Right cardiac atrium (tissue), 5 donors: Measurements from ENCODE around the gene SELENOT. TPM values are rescaled to one million over a fixed set of nuclear protein-coding genes. Genes with fewer than 3 reads are reported as not detected.
"Not testable (repeated sequence)": the region's sequence is repeated elsewhere in the genome, so short reads cannot be mapped to it uniquely, and the experiment has no call there.

ENCODE experiments used
- ATAC-seq, 2 donors: fragments of 200-7000 bp; cut with Tn5 transposase; one replicate each; pipeline versions ENCODE4 v1.8.0 to v1.9.1; 2020; ENCODE audit warnings: moderate library complexity in 2 of 2, mild to moderate bottlenecking in 1 of 2
- DNase-seq, 3 donors: peaks; one replicate each; pipeline ENCODE4 v3.0.0-alpha.2; 2020
- H3K27ac ChIP-seq: one replicate; pipeline ENCODE4 v1.5.1; 2013; ENCODE audit warnings: mild to moderate bottlenecking, low read length, control low read depth, moderate library complexity
- H3K27me3 ChIP-seq: one replicate; pipeline ENCODE4 v1.6.1; 2013; ENCODE audit not compliant: control insufficient read depth, insufficient read depth
- H3K4me1 ChIP-seq: one replicate; pipeline ENCODE4 v1.6.1; 2013; ENCODE audit warnings: low read length; ENCODE audit not compliant: control insufficient read depth, insufficient read depth
- H3K4me3 ChIP-seq: one replicate; pipeline ENCODE4 v1.5.1; 2013; ENCODE audit warnings: low read length, control low read depth
- H3K9me3 ChIP-seq: one replicate; pipeline ENCODE4 v1.6.1; 2013; ENCODE audit warnings: low read length; ENCODE audit not compliant: control insufficient read depth
- WGBS: extraction: QIAGEN DNeasy Blood & Tissue Kit; methylation state at CpG from one replicate; pipeline ENCODE4 v1.1.7; 2013; 5-methylcytosine and 5-hydroxymethylcytosine counted together
- intact Hi-C, 4 donors: fragments of 100-400 bp; cut with DNase I; formaldehyde crosslinking; loops; one replicate each; pipeline versions ENCODE4 v1.11.0 to v1.14.0; 2022 to 2023
- polyA plus RNA-seq: library from polyadenylated mRNA; stranded (reverse); fragments of 200-250 nt; gene quantifications from one replicate; pipeline ENCODE4 v1.2.3, GENCODE V29; 2013
- total RNA-seq, 4 donors: library from RNA; stranded (reverse); fragmentation: NEBNext Ultra II Directional; extraction: Animal tissue kit (Norgen Biotek cat#: 25700); gene quantifications; one replicate each; pipeline ENCODE4 v1.2.1, GENCODE V29; 2021
- donor health status: healthy with polysubstance abuse.
- donor health status: DM: no; HTN: yes; CAD: no.
- donor health status: DM: no; HTN: no; CAD: no.
- donor health status: DM: no; HTN: yes; CAD: no; lungs with severe emphysema.
- donor health status: DM: yes; HTN: yes; CAD: no.

Gene SELENOT
- total and polyA plus RNA-seq, 5 donors: 59.6 to 112 (median 105) TPM

GRCh38 chr3:150607267-150608065 is 4.3 kb downstream of the SELENOT start:
- Histone ChIP-seq H3K4me1 (peaks cover 10% of the 10 kb centered on the region), H3K27ac (no peak overlapping the region), H3K27me3 (no peaks in the 10 kb centered on the region), H3K4me3 (no peak overlapping the region), H3K9me3 (no peaks in the 10 kb centered on the region)
- intact Hi-C loops: no loop called here
- WGBS: 70% methylated on average over 8 of the region's 8 CpGs
- no peak for ATAC-seq
- no peak for DNase-seq

GRCh38 chr3:150609988-150610387 is 6.9 kb downstream of the SELENOT start:
- H3K9me3 ChIP-seq: no peaks in the 10 kb centered on the region
- no peak overlapping the region for H3K27ac ChIP-seq
- ATAC-seq: no peak
- intact Hi-C loops: no loop called here
- no peak for DNase-seq
- 0% methylated on average over 1 of the region's 1 CpG for WGBS
- H3K4me3 ChIP-seq: no peak overlapping the region
- peaks cover 12% of the 10 kb centered on the region for H3K4me1 ChIP-seq
- no peaks in the 10 kb centered on the region for H3K27me3 ChIP-seq

- no peak for ATAC-seq
- H3K9me3 ChIP-seq: no peaks in the 10 kb centered on the region
- no peaks in the 10 kb centered on the region for H3K27me3 ChIP-seq
- 61% methylated on average over 1 of the region's 1 CpG for WGBS
- H3K27ac ChIP-seq: no peak overlapping the region
- peaks cover 12% of the 10 kb centered on the region for H3K4me1 ChIP-seq
- H3K4me3 ChIP-seq: no peak overlapping the region
- intact Hi-C loops: no loop called here
- DNase-seq: no peak
These were observed 7.7 kb downstream of the SELENOT start for GRCh38 chr3:150610785-150611184.

- intact Hi-C loops: no loop called here
- no peak overlapping the region for H3K27ac ChIP-seq
- ATAC-seq: peak; percentile 46 to 50
- peak in 2 of 3 donors; percentile 48 to 62 for DNase-seq
- WGBS: 98% methylated on average over 34 of the region's 34 CpGs
- no peaks in the 10 kb centered on the region for H3K9me3 ChIP-seq
- H3K27me3 ChIP-seq: no peaks in the 10 kb centered on the region
- H3K4me1 ChIP-seq: peaks cover 10% of the 10 kb centered on the region
- H3K4me3 ChIP-seq: no peak overlapping the region
These were observed 8.5 kb downstream of the SELENOT start for GRCh38 chr3:150611666-150612065.

- Histone ChIP-seq H3K4me1 (peaks cover 10% of the 10 kb centered on the region), H3K27ac (no peak overlapping the region)
- WGBS: 93% methylated on average over 1 of the region's 1 CpG
These were observed 9.4 kb downstream of the SELENOT start for GRCh38 chr3:150612494-150612893.

GRCh38 chr3:150613034-150613433 is 9.9 kb downstream of the SELENOT start:
- intact Hi-C loops: no loop called here

More at GRCh38 chr3:150612494-150612893, 9.4 kb downstream of the SELENOT start:
- DNase-seq (no peak), ATAC-seq (no peak)
- Histone ChIP-seq H3K27me3 (no peaks in the 10 kb centered on the region), H3K4me3 (no peak overlapping the region), H3K9me3 (no peaks in the 10 kb centered on the region)
- intact Hi-C loops: no loop called here

GRCh38 chr3:150613709-150614480 is 10.8 kb downstream of the SELENOT start:
- Histone ChIP-seq H3K27me3 (no peaks in the 10 kb centered on the region), H3K27ac (no peak overlapping the region), H3K4me3 (no peak overlapping the region), H3K4me1 (peaks cover 7% of the 10 kb centered on the region), H3K9me3 (no peaks in the 10 kb centered on the region)
- DNase-seq (no peak), ATAC-seq (no peak)
- intact Hi-C loops: no loop called here
- 95% methylated on average over 2 of the region's 2 CpGs for WGBS

More at GRCh38 chr3:150613034-150613433, 9.9 kb downstream of the SELENOT start:
- ATAC-seq: no peak
- DNase-seq: no peak
- no peaks in the 10 kb centered on the region for H3K27me3 ChIP-seq
- peaks cover 8% of the 10 kb centered on the region for H3K4me1 ChIP-seq
- H3K9me3 ChIP-seq: no peaks in the 10 kb centered on the region
- WGBS: 99% methylated on average over 2 of the region's 2 CpGs
- no peak overlapping the region for H3K27ac ChIP-seq
- H3K4me3 ChIP-seq: no peak overlapping the region

- H3K27me3 ChIP-seq: no peaks in the 10 kb centered on the region
- intact Hi-C loops: no loop called here
- no peak for ATAC-seq
- no peak overlapping the region for H3K4me3 ChIP-seq
- WGBS: 88% methylated on average over 7 of the region's 7 CpGs
- no peak for DNase-seq
- H3K9me3 ChIP-seq: no peaks in the 10 kb centered on the region
- no peaks in the 10 kb centered on the region for H3K4me1 ChIP-seq
- H3K27ac ChIP-seq: no peak overlapping the region
These were observed 17.0 kb downstream of the SELENOT start for GRCh38 chr3:150620002-150620689.

- H3K9me3 ChIP-seq, ATAC-seq, H3K4me1 ChIP-seq, H3K27me3 ChIP-seq, intact Hi-C loops, H3K4me3 ChIP-seq, DNase-seq, H3K27ac ChIP-seq: not testable (repeated sequence)
These were observed 19.8 kb downstream of the SELENOT start for GRCh38 chr3:150622955-150623354.

GRCh38 chr3:150623945-150624344 is 20.8 kb downstream of the SELENOT start:
- 95% methylated on average over 1 of the region's 1 CpG for WGBS
- no peak overlapping the region for H3K4me3 ChIP-seq
- DNase-seq: no peak
- no peaks in the 10 kb centered on the region for H3K27me3 ChIP-seq
- H3K27ac ChIP-seq: no peak overlapping the region
- intact Hi-C loops: no loop called here
- H3K9me3 ChIP-seq: no peaks in the 10 kb centered on the region
- no peaks in the 10 kb centered on the region for H3K4me1 ChIP-seq
- no peak for ATAC-seq
